GM23248 (cell line): ENCODE results near the gene CXCL17.

Experiments used
- EZH2 ChIP-seq: fragments of 200-600 bp; sonication (generic); IDR thresholded peaks from 2 replicates; pipeline ENCODE4 v1.6.1; 2018; ENCODE audit warnings: antibody characterized with exemption, mild to moderate bottlenecking; ENCODE audit not compliant: insufficient read depth, poor library complexity, severe bottlenecking
- EZH2phosphoT487 ChIP-seq: fragments of 200-600 bp; sonication (generic); IDR thresholded peaks from 2 replicates; pipeline ENCODE4 v1.6.1; 2018; ENCODE audit warnings: antibody characterized with exemption, moderate library complexity, mild to moderate bottlenecking, low read depth; ENCODE audit not compliant: insufficient read depth

- TF ChIP-seq EZH2 (no peak), EZH2phosphoT487 (no peak)
Measured at GRCh38 chr19:42461700-42462324, 19.1 kb upstream of the CXCL17 start.
